SK-N-SH (cell line): ENCODE results near the gene UBC.
"Not testable (repeated sequence)": the region's sequence is repeated elsewhere in the genome, so short reads cannot be mapped to it uniquely, and the experiment has no call there.

Experiments used
- MXI1 ChIP-seq: IDR thresholded peaks from 2 replicates; pipeline ENCODE4 v1.6.1; 2012; ENCODE audit warnings: mild to moderate bottlenecking, low read depth, low read length, improper control_type of control experiment
- POLR2AphosphoS5 ChIP-seq: IDR thresholded peaks from 2 replicates; pipeline ENCODE4 v1.6.1; 2012; ENCODE audit warnings: low read depth, low read length

- not testable (repeated sequence) for TF ChIP-seq MXI1, POLR2AphosphoS5
Measured at GRCh38 chr12:124931528-124931927, 17.1 kb upstream of the UBC start.
